Body of pancreas (tissue), 4 donors: ENCODE results near the gene SYNGR3.

ENCODE experiments used
- CTCF ChIP-seq, 7 experiments: fragments of 450-650 bp in 4 of 7; fragments of 200-600 bp in 3 of 7; sonication (generic) in 3 of 7; IDR thresholded peaks; one replicate each; pipeline ENCODE4 v1.5.1; 2016 to 2019; ENCODE audit warnings: antibody characterized with exemption in 7 of 7
- POLR2A ChIP-seq, 3 donors: fragments of 450-650 bp; IDR thresholded peaks; one replicate each; pipeline ENCODE4 v1.6.1; 2016; ENCODE audit warnings: antibody characterized with exemption in 3 of 3, mild to moderate bottlenecking in 2 of 3

GRCh38 chr16:1975432-1976215, 14.1 kb upstream of the SYNGR3 start:
- TF ChIP-seq CTCF (IDR thresholded peaks at IDR 0.05) (no peak), POLR2A (IDR thresholded peaks at IDR 0.05) (no peak)
